BLaER1 treated with 17β-estradiol and CSF1 and Interleukin-3, amounts not matched to agents 10 nM and 100 nM (cell line): ENCODE data around the gene SMARCA5.

Source experiments
- H3K27ac ChIP-seq, 11 experiments: shearing (Covaris generic); formaldehyde crosslinking; 2 replicates each; pipeline ENCODE4 v1.8.1; 2022
- H3K27me3 ChIP-seq, 11 experiments: shearing (Covaris generic); formaldehyde crosslinking; 2 replicates each; pipeline ENCODE4 v1.8.1; 2022
- H3K36me3 ChIP-seq, 11 experiments: shearing (Covaris generic); formaldehyde crosslinking; 2 replicates each; pipeline ENCODE4 v1.8.1; 2022
- H3K4me1 ChIP-seq, 10 experiments: shearing (Covaris generic); formaldehyde crosslinking; 2 replicates each; pipeline ENCODE4 v1.8.1; 2022
- H3K4me2 ChIP-seq, 11 experiments: shearing (Covaris generic); formaldehyde crosslinking; 2 replicates each; pipeline ENCODE4 v1.8.1; 2022
- H3K4me3 ChIP-seq, 10 experiments: shearing (Covaris generic); formaldehyde crosslinking; 2 replicates each; pipeline ENCODE4 v1.8.1; 2022
- H3K9ac ChIP-seq, 11 experiments: shearing (Covaris generic); formaldehyde crosslinking; 2 replicates each; pipeline ENCODE4 v1.8.1; 2022
- H3K9me3 ChIP-seq, 11 experiments: shearing (Covaris generic); formaldehyde crosslinking; replicated peaks in 1 of 11; 2 replicates each; pipeline ENCODE4 v1.8.1; 2022
- H4K20me1 ChIP-seq, 11 experiments: shearing (Covaris generic); formaldehyde crosslinking; 2 replicates each; pipeline ENCODE4 v1.8.1; 2022
- Cebpa-rat ChIP-seq, 11 experiments: shearing (Covaris generic); IDR thresholded peaks; 2 replicates each; pipeline ENCODE4 v1.8.1; 2022

Gene SMARCA5, protein sequence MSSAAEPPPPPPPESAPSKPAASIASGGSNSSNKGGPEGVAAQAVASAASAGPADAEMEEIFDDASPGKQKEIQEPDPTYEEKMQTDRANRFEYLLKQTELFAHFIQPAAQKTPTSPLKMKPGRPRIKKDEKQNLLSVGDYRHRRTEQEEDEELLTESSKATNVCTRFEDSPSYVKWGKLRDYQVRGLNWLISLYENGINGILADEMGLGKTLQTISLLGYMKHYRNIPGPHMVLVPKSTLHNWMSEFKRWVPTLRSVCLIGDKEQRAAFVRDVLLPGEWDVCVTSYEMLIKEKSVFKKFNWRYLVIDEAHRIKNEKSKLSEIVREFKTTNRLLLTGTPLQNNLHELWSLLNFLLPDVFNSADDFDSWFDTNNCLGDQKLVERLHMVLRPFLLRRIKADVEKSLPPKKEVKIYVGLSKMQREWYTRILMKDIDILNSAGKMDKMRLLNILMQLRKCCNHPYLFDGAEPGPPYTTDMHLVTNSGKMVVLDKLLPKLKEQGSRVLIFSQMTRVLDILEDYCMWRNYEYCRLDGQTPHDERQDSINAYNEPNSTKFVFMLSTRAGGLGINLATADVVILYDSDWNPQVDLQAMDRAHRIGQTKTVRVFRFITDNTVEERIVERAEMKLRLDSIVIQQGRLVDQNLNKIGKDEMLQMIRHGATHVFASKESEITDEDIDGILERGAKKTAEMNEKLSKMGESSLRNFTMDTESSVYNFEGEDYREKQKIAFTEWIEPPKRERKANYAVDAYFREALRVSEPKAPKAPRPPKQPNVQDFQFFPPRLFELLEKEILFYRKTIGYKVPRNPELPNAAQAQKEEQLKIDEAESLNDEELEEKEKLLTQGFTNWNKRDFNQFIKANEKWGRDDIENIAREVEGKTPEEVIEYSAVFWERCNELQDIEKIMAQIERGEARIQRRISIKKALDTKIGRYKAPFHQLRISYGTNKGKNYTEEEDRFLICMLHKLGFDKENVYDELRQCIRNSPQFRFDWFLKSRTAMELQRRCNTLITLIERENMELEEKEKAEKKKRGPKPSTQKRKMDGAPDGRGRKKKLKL

DNA sequence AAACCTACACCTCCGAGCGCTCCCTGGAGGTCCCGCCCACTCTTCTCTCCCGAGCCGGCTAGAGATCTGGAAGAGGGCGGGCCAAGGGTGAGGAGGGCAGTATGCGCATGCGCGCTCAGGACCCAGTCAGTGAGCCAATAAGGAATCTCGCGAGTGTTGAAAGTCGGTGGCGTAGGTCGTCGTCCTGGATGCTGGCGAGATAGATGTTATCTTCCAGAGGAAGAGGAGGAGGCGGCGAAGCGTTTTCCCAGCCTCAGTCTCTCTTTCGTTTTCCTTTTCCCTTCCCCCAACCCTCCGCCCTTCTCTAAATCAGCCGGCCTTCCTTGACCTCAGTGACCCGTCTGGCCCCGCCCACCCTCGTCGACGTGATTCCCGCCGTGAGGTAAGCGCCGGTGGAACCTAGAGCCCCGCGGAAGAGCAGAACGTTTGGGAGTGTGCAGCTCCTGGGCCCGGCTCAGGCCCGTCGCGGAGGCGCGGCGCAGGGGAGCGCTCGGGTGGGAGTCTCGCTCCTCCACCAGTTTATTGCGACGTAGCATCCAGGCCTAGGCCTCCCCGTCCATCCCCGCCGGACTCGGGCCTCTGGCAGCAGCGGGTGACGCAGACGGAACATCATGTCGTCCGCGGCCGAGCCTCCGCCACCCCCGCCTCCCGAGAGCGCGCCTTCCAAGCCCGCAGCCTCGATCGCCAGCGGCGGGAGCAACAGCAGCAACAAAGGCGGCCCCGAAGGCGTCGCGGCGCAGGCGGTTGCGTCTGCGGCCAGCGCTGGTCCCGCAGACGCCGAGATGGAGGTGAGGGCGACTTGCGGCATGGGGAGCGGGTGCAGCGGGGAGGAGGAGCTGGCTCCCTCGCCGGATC is at the start of gene SMARCA5:
Gene SMARCA5 (plus strand): TSS at position 389 of the 855 bp plus-strand sequence. CDS start 223 bp downstream, at position 612.
- Histone ChIP-seq H3K9ac (peak within 1 kb of the TSS; percentile 86 to 94 (median 93)), H4K20me1 (peaks cover 27 to 50% (median 47%) of the 10 kb centered on the region in 11 experiments; a peak in 21 of 22 replicates), H3K9me3 (no peaks in the 10 kb centered on the region), H3K27ac (peak within 1 kb of the TSS; percentile 86 to 94 (median 91)), H3K4me2 (peak within 1 kb of the TSS; percentile 79 to 97 (median 91)), H3K4me1 (peaks cover 16 to 41% (median 30%) of the 10 kb centered on the region in 10 experiments), H3K27me3 (no peaks in the 10 kb centered on the region), H3K4me3 (peak within 1 kb of the TSS; percentile 65 to 97 (median 89)), H3K36me3 (peaks cover 13 to 25% (median 15%) of the 10 kb centered on the region in 11 experiments)
- no peak for TF ChIP-seq Cebpa-rat (IDR thresholded peaks at IDR 0.05)

DNA sequence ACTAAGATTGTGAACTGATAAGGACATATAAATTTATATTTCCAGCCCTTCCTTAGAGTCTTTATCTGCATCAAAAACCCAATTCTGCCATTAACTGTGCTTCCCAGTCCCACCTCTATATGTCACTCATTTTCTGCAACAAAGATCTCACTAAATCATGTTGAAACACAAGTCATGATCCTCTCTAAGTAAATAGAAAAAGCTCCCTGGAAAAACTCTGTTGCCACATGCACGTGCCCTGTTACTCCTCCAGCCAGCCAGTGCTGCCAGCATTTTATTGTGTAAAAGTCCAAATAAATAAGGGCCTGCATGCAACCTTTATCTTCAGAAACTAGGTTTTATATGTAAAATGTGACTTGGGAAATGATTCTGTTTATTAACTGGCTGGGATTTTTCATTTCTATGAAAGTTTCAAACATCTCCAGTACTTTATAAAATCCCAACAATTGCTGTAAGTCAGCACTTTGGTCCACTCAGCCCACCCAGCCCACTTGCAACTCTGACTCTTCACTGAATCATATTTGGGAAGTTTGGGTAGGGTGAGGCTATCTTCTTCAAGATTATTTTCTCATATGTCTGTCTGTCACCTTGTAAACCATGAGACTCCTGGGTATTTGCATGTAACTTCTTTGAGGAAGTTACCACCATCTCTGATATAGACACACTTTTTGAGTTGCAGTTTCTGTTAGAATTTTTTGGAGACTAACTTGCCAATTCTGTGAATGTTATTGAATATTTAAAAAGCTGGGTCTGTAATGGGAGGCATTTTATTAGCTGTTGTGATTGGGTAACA is 40.0 kb upstream of the SMARCA5 start:
- Histone ChIP-seq H3K36me3 (peaks cover 21 to 88% (median 67%) of the 10 kb centered on the region in 11 experiments), H3K4me2 (no peak overlapping the region), H3K9ac (no peak overlapping the region), H3K27ac (no peak overlapping the region), H3K4me3 (no peak overlapping the region), H3K9me3 (no peaks in the 10 kb centered on the region), H3K27me3 (no peaks in the 10 kb centered on the region), H4K20me1 (no peaks in the 10 kb centered on the region), H3K4me1 (peaks cover 0 to 6% (median 0%) of the 10 kb centered on the region in 10 experiments; a peak in 2 of 20 replicates)
- no peak for TF ChIP-seq Cebpa-rat (IDR thresholded peaks at IDR 0.05)

DNA sequence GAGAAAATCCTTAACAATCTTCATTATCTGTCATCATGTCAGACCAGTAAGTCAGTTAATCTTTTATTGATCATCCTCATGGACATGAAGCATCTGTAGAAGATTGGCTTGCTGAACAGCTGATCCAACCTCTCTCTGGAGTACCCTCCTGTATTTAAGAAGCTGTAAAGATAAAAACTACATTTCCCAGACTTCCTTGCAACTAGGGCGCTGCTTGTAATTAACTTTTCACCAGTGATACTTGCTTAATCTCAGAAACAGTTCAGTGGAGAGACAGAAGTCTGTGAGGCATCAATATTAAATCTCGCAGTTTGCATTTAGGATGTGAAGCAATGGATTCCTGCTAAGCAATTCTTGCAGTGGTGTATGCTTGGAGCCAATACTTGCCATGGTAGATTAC is 36.0 kb upstream of the SMARCA5 start:
- no peak overlapping the region for H3K4me2 ChIP-seq
- no peak overlapping the region for H3K4me3 ChIP-seq
- no peak overlapping the region for H3K27ac ChIP-seq
- H3K9ac ChIP-seq = no peak overlapping the region
- TF ChIP-seq Cebpa-rat (IDR thresholded peaks at IDR 0.05) = no peak
- no peaks in the 10 kb centered on the region for H3K27me3 ChIP-seq
- H3K36me3 ChIP-seq = peaks cover 0 to 48% (median 35%) of the 10 kb centered on the region in 11 experiments; a peak in 18 of 22 replicates
- H3K4me1 ChIP-seq = peaks cover 0 to 6% (median 0%) of the 10 kb centered on the region in 10 experiments; a peak in 2 of 20 replicates
- no peaks in the 10 kb centered on the region for H4K20me1 ChIP-seq
- H3K9me3 ChIP-seq = no peaks in the 10 kb centered on the region

DNA sequence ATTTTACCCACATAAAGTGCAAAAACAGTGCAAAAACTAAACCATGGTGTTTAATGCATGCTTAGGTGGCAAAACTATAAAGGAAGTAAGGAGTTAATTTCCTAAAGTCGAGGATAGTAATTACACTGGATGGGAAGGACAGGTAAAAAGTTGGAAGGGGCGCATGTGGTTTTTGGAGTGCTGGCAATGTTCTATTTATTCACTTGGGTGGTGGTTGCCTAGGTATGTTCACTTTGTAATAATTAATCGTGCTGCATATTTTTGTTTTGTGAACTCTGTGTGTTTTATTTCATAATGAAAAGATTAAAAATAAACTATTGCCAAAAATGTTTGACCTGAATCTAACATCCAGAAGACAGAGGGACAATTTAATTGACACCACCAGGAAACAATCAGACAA is 32.1 kb upstream of the SMARCA5 start:
- no peak overlapping the region for H3K4me3 ChIP-seq
- no peak for TF ChIP-seq Cebpa-rat (IDR thresholded peaks at IDR 0.05)

DNA sequence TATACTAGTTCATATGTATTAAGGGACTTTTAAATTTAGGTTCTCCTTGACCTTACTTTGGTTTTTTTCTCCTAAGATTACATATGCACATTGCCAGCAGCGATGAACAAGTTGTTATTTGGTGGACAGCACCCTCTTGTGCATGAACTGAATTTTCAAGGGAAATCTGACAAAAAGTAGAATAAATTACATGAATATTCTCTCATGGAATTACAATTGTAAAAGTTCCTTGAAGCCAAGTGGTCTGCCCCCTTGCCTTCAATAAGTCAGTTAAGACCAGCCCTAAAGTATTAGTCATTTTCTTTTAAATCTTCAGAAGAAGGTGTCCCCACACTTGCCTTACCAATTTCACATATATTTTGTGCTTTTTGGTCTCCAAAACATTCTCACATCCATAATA is 30.7 kb upstream of the SMARCA5 start:
- no peak for TF ChIP-seq Cebpa-rat (IDR thresholded peaks at IDR 0.05)
- Histone ChIP-seq H3K27me3 (no peaks in the 10 kb centered on the region), H3K27ac (no peak overlapping the region), H3K4me2 (no peak overlapping the region), H3K36me3 (no peaks in the 10 kb centered on the region), H3K9ac (no peak overlapping the region), H3K4me1 (no peaks in the 10 kb centered on the region), H3K4me3 (no peak overlapping the region), H3K9me3 (no peaks in the 10 kb centered on the region), H4K20me1 (no peaks in the 10 kb centered on the region)

More for the DNA sequence above, 32.1 kb upstream of the SMARCA5 start:
- no peaks in the 10 kb centered on the region for H3K9me3 ChIP-seq
- no peaks in the 10 kb centered on the region for H3K27me3 ChIP-seq
- no peaks in the 10 kb centered on the region for H3K4me1 ChIP-seq
- no peak overlapping the region for H3K9ac ChIP-seq
- H3K4me2 ChIP-seq = no peak overlapping the region
- H4K20me1 ChIP-seq = no peaks in the 10 kb centered on the region
- H3K27ac ChIP-seq = no peak overlapping the region
- peaks cover 0 to 10% (median under 1%) of the 10 kb centered on the region in 11 experiments; a peak in 7 of 22 replicates for H3K36me3 ChIP-seq

DNA sequence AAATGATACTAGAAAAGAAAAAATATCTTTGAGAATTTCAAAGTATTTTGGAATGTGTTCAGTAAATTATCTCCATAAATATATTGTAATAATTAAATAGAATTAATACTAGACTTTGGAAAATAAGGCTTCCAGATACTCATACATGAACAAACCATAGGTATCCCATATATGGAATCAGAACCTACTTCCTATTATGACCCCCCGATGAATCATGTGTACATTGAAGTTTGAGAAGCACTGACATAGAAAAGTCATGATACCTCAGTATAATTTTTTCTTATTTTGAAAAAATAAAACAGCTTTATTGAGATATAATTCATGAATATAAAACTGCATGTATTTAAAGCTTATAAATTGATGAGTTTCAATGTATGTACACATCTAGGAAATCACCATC is 27.2 kb upstream of the SMARCA5 start:
- Histone ChIP-seq H3K4me2 (no peak overlapping the region), H3K9me3 (peaks cover 0 to 18% (median 5%) of the 10 kb centered on the region in 11 experiments; a peak in 9 of 22 replicates), H3K4me3 (no peak overlapping the region), H3K4me1 (no peaks in the 10 kb centered on the region), H3K27ac (no peak overlapping the region), H3K36me3 (no peaks in the 10 kb centered on the region), H3K27me3 (no peaks in the 10 kb centered on the region), H4K20me1 (no peaks in the 10 kb centered on the region), H3K9ac (no peak overlapping the region)
- no peak for TF ChIP-seq Cebpa-rat (IDR thresholded peaks at IDR 0.05)

DNA sequence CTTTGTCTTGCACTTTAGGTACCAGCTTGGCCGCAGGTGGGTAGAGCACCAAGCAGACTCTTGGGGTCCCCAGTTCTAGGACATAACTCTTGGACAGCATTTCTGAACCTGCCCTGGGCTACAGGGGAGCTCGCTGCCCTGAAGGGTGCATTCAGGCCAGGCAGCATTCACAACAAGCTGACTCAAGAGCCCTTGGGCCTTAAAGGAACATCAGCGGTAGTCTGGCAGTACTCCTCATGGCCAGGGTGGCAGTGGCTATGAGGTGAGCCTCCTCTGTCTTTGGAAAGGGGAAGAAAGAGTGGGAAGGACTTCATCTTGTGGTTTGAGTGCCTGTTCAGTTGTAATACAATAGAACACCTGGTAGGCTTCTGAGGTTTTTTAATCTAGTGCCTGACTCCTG is 24.8 kb upstream of the SMARCA5 start:
- H3K4me3 ChIP-seq = no peak overlapping the region
- H3K27me3 ChIP-seq = no peaks in the 10 kb centered on the region
- no peaks in the 10 kb centered on the region for H3K36me3 ChIP-seq
- peaks cover 0 to 18% (median 5%) of the 10 kb centered on the region in 11 experiments; a peak in 9 of 22 replicates for H3K9me3 ChIP-seq
- H3K9ac ChIP-seq = no peak overlapping the region
- no peaks in the 10 kb centered on the region for H3K4me1 ChIP-seq
- no peak overlapping the region for H3K27ac ChIP-seq
- H3K4me2 ChIP-seq = no peak overlapping the region
- TF ChIP-seq Cebpa-rat (IDR thresholded peaks at IDR 0.05) = no peak
- no peaks in the 10 kb centered on the region for H4K20me1 ChIP-seq

DNA sequence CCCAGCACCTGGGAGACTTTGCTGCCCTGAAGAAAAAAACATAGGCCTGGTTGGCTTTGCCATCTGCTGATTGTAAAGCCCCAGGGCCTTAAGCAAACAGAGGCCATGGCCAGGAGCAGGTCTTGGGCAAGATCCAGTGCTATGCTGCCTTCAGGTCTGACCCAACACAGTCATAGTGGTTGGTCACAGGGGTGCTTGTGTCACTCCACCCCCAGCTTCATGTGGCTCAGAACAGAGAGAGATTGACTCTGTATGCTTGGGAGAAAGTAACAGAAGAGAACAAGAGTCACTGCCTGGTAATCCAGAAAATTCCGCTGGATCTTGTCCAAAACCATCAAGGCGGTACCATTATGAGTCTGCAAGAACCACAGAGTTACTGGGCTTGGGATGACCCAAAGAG is 24.4 kb upstream of the SMARCA5 start:
- TF ChIP-seq Cebpa-rat (IDR thresholded peaks at IDR 0.05) = no peak
- no peaks in the 10 kb centered on the region for H3K4me1 ChIP-seq

More for the DNA sequence above, 24.4 kb upstream of the SMARCA5 start:
- H3K9me3 ChIP-seq = peaks cover 0 to 18% (median 5%) of the 10 kb centered on the region in 11 experiments; a peak in 9 of 22 replicates
- no peak overlapping the region for H3K9ac ChIP-seq
- no peaks in the 10 kb centered on the region for H4K20me1 ChIP-seq
- no peak overlapping the region for H3K4me2 ChIP-seq
- H3K36me3 ChIP-seq = no peaks in the 10 kb centered on the region
- no peak overlapping the region for H3K27ac ChIP-seq
- no peaks in the 10 kb centered on the region for H3K27me3 ChIP-seq
- H3K4me3 ChIP-seq = no peak overlapping the region
